Peyer's patch (tissue), 4 donors: ENCODE results near the gene ASB11. TPM values are rescaled to one million over a fixed set of nuclear protein-coding genes. Genes with fewer than 3 reads are reported as not detected.

Experiments
- DNase-seq, 3 donors: peaks; one replicate each; pipeline ENCODE4 v3.0.0-alpha.2; 2017 to 2019
- H3K27ac ChIP-seq, 4 donors: fragments of 200-600 bp; sonication (generic); one replicate each; pipeline ENCODE4 v1.5.1; 2016 to 2019
- H3K27me3 ChIP-seq, 2 donors: fragments of 200-600 bp; sonication (generic); one replicate each; pipeline ENCODE4 v1.5.1; 2019
- H3K36me3 ChIP-seq, 3 donors: fragments of 200-600 bp; sonication (generic); one replicate each; pipeline ENCODE4 v1.5.1; 2016 to 2019
- H3K4me1 ChIP-seq, 4 donors: fragments of 200-600 bp; sonication (generic); one replicate each; pipeline ENCODE4 v1.5.1; 2016 to 2019
- H3K4me3 ChIP-seq, 4 donors: fragments of 200-600 bp; sonication (generic); 1 replicate in 3 of 4; 2 replicates in 1 of 4; pipeline ENCODE4 v1.5.1; 2016 to 2019; ENCODE audit warnings: mild to moderate bottlenecking in 1 of 4
- H3K9me3 ChIP-seq, 4 donors: fragments of 200-600 bp; sonication (generic); one replicate each; pipeline ENCODE4 v1.5.1; 2016 to 2019; ENCODE audit warnings: mild to moderate bottlenecking in 1 of 4
- CTCF ChIP-seq, 6 experiments: fragments of 450-650 bp in 4 of 6; fragments of 200-600 bp in 2 of 6; sonication (generic) in 1 of 6; IDR thresholded peaks; one replicate each; pipeline ENCODE4 v1.5.1; 2017 to 2019; ENCODE audit warnings: antibody characterized with exemption in 6 of 6, mild to moderate bottlenecking in 3 of 6, moderate library complexity in 1 of 6
- POLR2A ChIP-seq, 2 donors: fragments of 450-650 bp; IDR thresholded peaks; one replicate each; pipeline ENCODE4 v1.5.1; 2017; ENCODE audit warnings: antibody characterized with exemption in 2 of 2, mild to moderate bottlenecking in 2 of 2, moderate library complexity in 2 of 2
- total RNA-seq, 4 donors: library from RNA; depleted of rRNA; stranded (reverse); fragments of >200 nt; gene quantifications; one replicate each; pipeline ENCODE4 v1.1.0, GENCODE V29; 2016

Gene ASB11
- total RNA-seq, 4 donors from 2014 or later, result not detected

- Histone ChIP-seq H3K27ac (no peak overlapping the region), H3K9me3 (no peaks in the 10 kb centered on the region), H3K4me3 (no peak overlapping the region), H3K27me3 (no peaks in the 10 kb centered on the region), H3K4me1 (no peaks in the 10 kb centered on the region), H3K36me3 (no peaks in the 10 kb centered on the region)
- DNase-seq, result no peak
- TF ChIP-seq POLR2A (IDR thresholded peaks at IDR 0.05) (no peak), CTCF (IDR thresholded peaks at IDR 0.05) (no peak)
These were observed 79.3 kb downstream of the ASB11 start for GRCh38 chrX:15236146-15236545.

- no peak overlapping the region for H3K27ac ChIP-seq
These were observed 80.4 kb downstream of the ASB11 start for GRCh38 chrX:15235001-15235400.

GRCh38 chrX:15233416-15234015 lies 81.9 kb downstream of the ASB11 start:
- no peaks in the 10 kb centered on the region for H3K4me1 ChIP-seq
- no peaks in the 10 kb centered on the region for H3K36me3 ChIP-seq
- no peak for TF ChIP-seq CTCF (IDR thresholded peaks at IDR 0.05)
- TF ChIP-seq POLR2A (IDR thresholded peaks at IDR 0.05), result no peak
- no peak overlapping the region for H3K4me3 ChIP-seq
- no peaks in the 10 kb centered on the region for H3K9me3 ChIP-seq
- H3K27me3 ChIP-seq, result no peaks in the 10 kb centered on the region
- H3K27ac ChIP-seq, result no peak overlapping the region
- no peak for DNase-seq

More at GRCh38 chrX:15235001-15235400, 80.4 kb downstream of the ASB11 start:
- Histone ChIP-seq H3K9me3 (no peaks in the 10 kb centered on the region), H3K27me3 (no peaks in the 10 kb centered on the region), H3K36me3 (no peaks in the 10 kb centered on the region), H3K4me1 (no peaks in the 10 kb centered on the region), H3K4me3 (no peak overlapping the region)
- DNase-seq, result no peak
- no peak for TF ChIP-seq POLR2A (IDR thresholded peaks at IDR 0.05)
- TF ChIP-seq CTCF (IDR thresholded peaks at IDR 0.05), result no peak

Other genes with a start within 250 kb of the ASB11 start
- 1 to 10 TPM in 2 of 4 donors, not detected in 2; 1.1 to 2.1 TPM for gene ASB9, start 45.6 kb downstream of the ASB11 start, total RNA-seq
- gene PIGA, start 19.9 kb upstream of the ASB11 start, total RNA-seq, result 10 to 100 TPM in 2 of 4 donors, 1 to 10 TPM in 2; 3.9 to 14.9 (median 10.6) TPM
- 1 to 10 TPM in 2 of 4 donors, not detected in 2; 1.9 to 3.4 TPM for gene VEGFD, start 68.8 kb upstream of the ASB11 start, total RNA-seq
- 10 to 100 TPM in 2 of 4 donors, 1 to 10 TPM in 2; 5.7 to 23.1 (median 15.8) TPM for gene PIR, start 177.7 kb upstream of the ASB11 start, total RNA-seq
- 1 to 10 TPM; 2.5 to 5.8 (median 4.0) TPM for gene BMX, start 185.2 kb upstream of the ASB11 start, total RNA-seq